HepG2 (cell line): Measurements from ENCODE around the gene NEIL3. TPM values are rescaled to one million over a fixed set of nuclear protein-coding genes. Genes with fewer than 3 reads are reported as not detected.

Source experiments
- ATRX ChIP-seq: sonication (generic); formaldehyde crosslinking; IDR thresholded peaks from 2 replicates; pipeline ENCODE4 v1.4.0; 2020; ENCODE audit warnings: missing genetic modification reagents, borderline replicate concordance
- ETV6 ChIP-seq: sonication (generic); formaldehyde crosslinking; conservative IDR thresholded peaks from 2 replicates; pipeline ENCODE4 v1.4.0; 2020; ENCODE audit warnings: missing genetic modification reagents
- FOXP1 ChIP-seq, 2 experiments: fragments of 450-650 bp in 1 of 2; IDR thresholded peaks; 2 replicates each; pipeline ENCODE4 v1.6.1; 2017 to 2018; ENCODE audit warnings: antibody characterized with exemption in 1 of 2
- GATAD2A ChIP-seq: IDR thresholded peaks from 2 replicates; pipeline ENCODE4 v1.6.1; 2016
- HMG20B ChIP-seq: conservative IDR thresholded peaks from 2 replicates; pipeline ENCODE4 v1.6.1; 2016; ENCODE audit warnings: missing genetic modification reagents, missing compliant biosample characterization
- KAT8 ChIP-seq: IDR thresholded peaks from 2 replicates; pipeline ENCODE4 v1.6.1; 2016; ENCODE audit warnings: missing genetic modification reagents, missing compliant biosample characterization
- MAFG ChIP-seq: sonication (generic); formaldehyde crosslinking; IDR thresholded peaks from 2 replicates; pipeline ENCODE4 v1.5.1; 2020; ENCODE audit warnings: mild to moderate bottlenecking, missing genetic modification reagents
- MXD4 ChIP-seq: IDR thresholded peaks from 2 replicates; pipeline ENCODE4 v1.6.1; 2016; ENCODE audit warnings: mild to moderate bottlenecking, missing biosample characterization, missing genetic modification reagents
- NCOA2 ChIP-seq: sonication (generic); formaldehyde crosslinking; IDR thresholded peaks from 2 replicates; pipeline ENCODE4 v1.8.0; 2022; ENCODE audit warnings: inconsistent platforms
- NPAS2 ChIP-seq: sonication (generic); formaldehyde crosslinking; IDR thresholded peaks from 2 replicates; pipeline ENCODE4 v1.8.0; 2022; ENCODE audit warnings: mild to moderate bottlenecking, missing genetic modification reagents, borderline replicate concordance
- POLR2G ChIP-seq: fragments of 200-400 bp; formaldehyde crosslinking; IDR thresholded peaks from 2 replicates; pipeline ENCODE4 v1.6.1; 2018; ENCODE audit warnings: mild to moderate bottlenecking, low read depth, low read length, moderate library complexity
- RARA ChIP-seq: IDR thresholded peaks from 2 replicates; pipeline ENCODE4 v1.6.1; 2016; ENCODE audit warnings: missing genetic modification reagents, missing compliant biosample characterization
- RXRB ChIP-seq: IDR thresholded peaks from 2 replicates; pipeline ENCODE4 v1.6.1; 2016; ENCODE audit warnings: borderline replicate concordance, missing genetic modification reagents, missing compliant biosample characterization
- SMC3 ChIP-seq: IDR thresholded peaks from 2 replicates; pipeline ENCODE4 v1.6.1; 2011; ENCODE audit warnings: low read length, improper control_type of control experiment
- THAP11 ChIP-seq: IDR thresholded peaks from 2 replicates; pipeline ENCODE4 v1.6.1; 2016; ENCODE audit warnings: missing biosample characterization, missing genetic modification reagents
- ZBTB43 ChIP-seq: sonication (generic); formaldehyde crosslinking; conservative IDR thresholded peaks from 2 replicates; pipeline ENCODE4 v1.4.0; 2020; ENCODE audit warnings: missing genetic modification reagents
- ZFAT ChIP-seq: sonication (generic); formaldehyde crosslinking; conservative IDR thresholded peaks from 2 replicates; pipeline ENCODE4 v1.8.1; 2023; ENCODE audit warnings: missing genetic modification reagents, inconsistent platforms
- ZKSCAN1 ChIP-seq: fragments of 150-350 bp; IDR thresholded peaks from 2 replicates; pipeline ENCODE4 v1.6.1; 2014; ENCODE audit warnings: low read length
- ZNF124 ChIP-seq: sonication (generic); formaldehyde crosslinking; IDR thresholded peaks from 2 replicates; pipeline ENCODE4 v1.4.0; 2020; ENCODE audit warnings: missing genetic modification reagents
- ZNF230 ChIP-seq: sonication (generic); formaldehyde crosslinking; IDR thresholded peaks from 2 replicates; pipeline ENCODE4 v1.4.0; 2020; ENCODE audit warnings: mild to moderate bottlenecking, missing genetic modification reagents
- ZNF264 ChIP-seq: sonication (generic); formaldehyde crosslinking; IDR thresholded peaks from 2 replicates; pipeline ENCODE4 v1.4.0; 2020; ENCODE audit warnings: missing genetic modification reagents
- ZNF3 ChIP-seq: IDR thresholded peaks from 2 replicates; pipeline ENCODE4 v1.7.0; 2017; ENCODE audit warnings: inconsistent platforms
- ZNF484 ChIP-seq: sonication (generic); formaldehyde crosslinking; IDR thresholded peaks from 2 replicates; pipeline ENCODE4 v1.5.1; 2020; ENCODE audit warnings: mild to moderate bottlenecking, low read depth, missing genetic modification reagents, borderline replicate concordance
- ZNF740 ChIP-seq: sonication (generic); formaldehyde crosslinking; IDR thresholded peaks from 2 replicates; pipeline ENCODE4 v1.4.0; 2020; ENCODE audit warnings: missing genetic modification reagents
- polyA plus RNA-seq, 8 experiments: library from polyadenylated mRNA; depleted of rRNA in 3 of 8; stranded (reverse) in 7 of 8; unstranded in 1 of 8; fragments of >200 nt; fragmentation: Illumina TruSeq in 4 of 8; extraction: Trizol in 4 of 8; gene quantifications; 2 replicates each; pipeline versions ENCODE4 v1.2.1 to v1.2.3, GENCODE V29; 2011 to 2016; ENCODE audit warnings: low read depth in 4 of 8, missing spikeins in 1 of 8, mixed read lengths in 1 of 8; ENCODE audit not compliant: insufficient read depth in 1 of 8
- total RNA-seq, 5 experiments: library from RNA; depleted of rRNA; stranded (reverse); fragments of >200 nt; fragmentation: Illumina TruSeq; extraction: Trizol; gene quantifications; 2 replicates each; pipeline ENCODE4 v1.2.3, GENCODE V29; 2016; ENCODE audit warnings: low read depth in 1 of 5
- TF ChIP-seq, protein P1 (sequence below): sonication (generic); formaldehyde crosslinking; IDR thresholded peaks from 2 replicates; pipeline ENCODE4 v1.5.0; 2020; ENCODE audit warnings: mild to moderate bottlenecking, missing genetic modification reagents, borderline replicate concordance
- TF ChIP-seq, protein P2 (sequence below): sonication (generic); formaldehyde crosslinking; IDR thresholded peaks from 2 replicates; pipeline ENCODE4 v1.4.0; 2020; ENCODE audit warnings: missing genetic modification reagents
- TF ChIP-seq, protein P3 (sequence below): sonication (generic); formaldehyde crosslinking; IDR thresholded peaks from 2 replicates; pipeline ENCODE4 v1.4.0; 2020; ENCODE audit warnings: missing genetic modification reagents

The NEIL3 gene
- total and polyA plus RNA-seq, 2 of the 13 experiments (the other 11 are each of a cell fraction or from before 2014, with no cell fraction given): 3.5 to 8.4 TPM

DNA sequence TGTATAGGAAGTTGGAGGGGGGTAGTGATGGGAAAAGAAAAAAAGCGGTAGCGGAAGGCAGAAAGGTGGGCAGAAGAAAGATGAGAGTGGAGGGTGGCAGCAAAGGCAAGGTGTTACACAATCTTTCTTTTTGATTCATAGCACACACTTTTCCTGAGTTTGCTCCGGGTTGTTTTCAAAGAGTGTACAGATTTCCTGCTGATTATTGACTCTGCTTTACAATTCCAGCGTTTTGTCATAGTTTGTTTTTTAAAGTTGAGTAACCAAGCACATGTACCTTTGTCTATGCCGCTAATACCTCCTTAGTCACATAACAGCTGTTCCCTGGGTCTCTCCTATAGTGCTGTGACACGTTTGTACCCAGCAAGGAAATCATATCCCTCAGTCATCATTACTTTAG lies 82.3 kb downstream of the NEIL3 start (continued):
- TF ChIP-seq MAFG: no peak
- no peak for TF ChIP-seq ZKSCAN1
- no peak for TF ChIP-seq ATRX
- TF ChIP-seq ETV6 (CRISPR knock-in tag): no peak
- TF ChIP-seq THAP11 (CRISPR knock-in tag): peak; percentile 54
- no peak for TF ChIP-seq ZFAT (CRISPR knock-in tag)
- TF ChIP-seq ZNF3 (CRISPR knock-in tag): 0 out of 2 replicates have a peak, but pooled peaks have one; percentile 34
- TF ChIP-seq NPAS2: no peak
- TF ChIP-seq ZBTB43 (CRISPR knock-in tag): 0 out of 2 replicates have a peak, but pooled peaks have one; percentile 31
- peak; percentile 27; the same call in 1 of the 2 replicates for TF ChIP-seq NCOA2 (CRISPR knock-in tag)
- TF ChIP-seq ZNF484 (CRISPR knock-in tag): no peak
- TF ChIP-seq SMC3: no peak
- TF ChIP-seq KAT8 (CRISPR knock-in tag): peak; percentile 27; the same call in 1 of the 2 replicates
- TF ChIP-seq, protein P1, sequence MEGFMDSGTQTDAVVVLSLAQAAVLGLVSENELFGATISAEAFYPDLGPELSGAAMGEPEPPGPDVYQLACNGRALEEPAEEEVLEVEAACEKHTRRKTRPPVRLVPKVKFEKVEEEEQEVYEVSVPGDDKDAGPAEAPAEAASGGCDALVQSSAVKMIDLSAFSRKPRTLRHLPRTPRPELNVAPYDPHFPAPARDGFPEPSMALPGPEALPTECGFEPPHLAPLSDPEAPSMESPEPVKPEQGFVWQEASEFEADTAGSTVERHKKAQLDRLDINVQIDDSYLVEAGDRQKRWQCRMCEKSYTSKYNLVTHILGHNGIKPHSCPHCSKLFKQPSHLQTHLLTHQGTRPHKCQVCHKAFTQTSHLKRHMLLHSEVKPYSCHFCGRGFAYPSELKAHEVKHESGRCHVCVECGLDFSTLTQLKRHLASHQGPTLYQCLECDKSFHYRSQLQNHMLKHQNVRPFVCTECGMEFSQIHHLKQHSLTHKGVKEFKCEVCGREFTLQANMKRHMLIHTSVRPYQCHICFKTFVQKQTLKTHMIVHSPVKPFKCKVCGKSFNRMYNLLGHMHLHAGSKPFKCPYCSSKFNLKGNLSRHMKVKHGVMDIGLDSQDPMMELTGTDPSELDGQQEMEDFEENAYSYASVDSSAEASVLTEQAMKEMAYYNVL (CRISPR knock-in tag): peak; percentile 67; the same call in 1 of the 2 replicates
- TF ChIP-seq ZNF230 (CRISPR knock-in tag): no peak
- TF ChIP-seq, protein P2, sequence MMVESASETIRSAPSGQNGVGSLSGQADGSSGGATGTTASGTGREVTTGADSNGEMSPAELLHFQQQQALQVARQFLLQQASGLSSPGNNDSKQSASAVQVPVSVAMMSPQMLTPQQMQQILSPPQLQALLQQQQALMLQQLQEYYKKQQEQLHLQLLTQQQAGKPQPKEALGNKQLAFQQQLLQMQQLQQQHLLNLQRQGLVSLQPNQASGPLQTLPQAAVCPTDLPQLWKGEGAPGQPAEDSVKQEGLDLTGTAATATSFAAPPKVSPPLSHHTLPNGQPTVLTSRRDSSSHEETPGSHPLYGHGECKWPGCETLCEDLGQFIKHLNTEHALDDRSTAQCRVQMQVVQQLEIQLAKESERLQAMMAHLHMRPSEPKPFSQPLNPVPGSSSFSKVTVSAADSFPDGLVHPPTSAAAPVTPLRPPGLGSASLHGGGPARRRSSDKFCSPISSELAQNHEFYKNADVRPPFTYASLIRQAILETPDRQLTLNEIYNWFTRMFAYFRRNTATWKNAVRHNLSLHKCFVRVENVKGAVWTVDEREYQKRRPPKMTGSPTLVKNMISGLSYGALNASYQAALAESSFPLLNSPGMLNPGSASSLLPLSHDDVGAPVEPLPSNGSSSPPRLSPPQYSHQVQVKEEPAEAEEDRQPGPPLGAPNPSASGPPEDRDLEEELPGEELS (CRISPR knock-in tag): peak; percentile 48; the same call in 1 of the 2 replicates
- TF ChIP-seq GATAD2A (CRISPR knock-in tag): peak; percentile 79
- TF ChIP-seq FOXP1 (IDR thresholded peaks at IDR 0.05): no peak
- peak; percentile 80 for TF ChIP-seq FOXP1 (CRISPR knock-in tag; IDR thresholded peaks at IDR 0.05)
- no peak for TF ChIP-seq ZNF740 (CRISPR knock-in tag)
- peak; percentile 39; the same call in 1 of the 2 replicates for TF ChIP-seq RARA
- peak; percentile 91 for TF ChIP-seq ZNF264 (CRISPR knock-in tag)
- TF ChIP-seq RXRB: peak; percentile 52; the same call in 1 of the 2 replicates
- 0 out of 2 replicates have a peak, but pooled peaks have one; percentile 29 for TF ChIP-seq MXD4
- no peak for TF ChIP-seq ZNF124
- TF ChIP-seq POLR2G: no peak
- TF ChIP-seq, protein P3, sequence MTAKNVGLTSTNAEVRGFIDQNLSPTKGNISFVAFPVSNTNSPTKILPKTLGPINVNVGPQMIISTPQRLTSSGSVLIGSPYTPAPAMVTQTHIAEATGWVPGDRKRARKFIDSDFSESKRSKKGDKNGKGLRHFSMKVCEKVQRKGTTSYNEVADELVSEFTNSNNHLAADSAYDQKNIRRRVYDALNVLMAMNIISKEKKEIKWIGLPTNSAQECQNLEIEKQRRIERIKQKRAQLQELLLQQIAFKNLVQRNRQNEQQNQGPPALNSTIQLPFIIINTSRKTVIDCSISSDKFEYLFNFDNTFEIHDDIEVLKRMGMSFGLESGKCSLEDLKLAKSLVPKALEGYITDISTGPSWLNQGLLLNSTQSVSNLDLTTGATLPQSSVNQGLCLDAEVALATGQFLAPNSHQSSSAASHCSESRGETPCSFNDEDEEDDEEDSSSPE (CRISPR knock-in tag): no peak
- no peak for TF ChIP-seq HMG20B (CRISPR knock-in tag)
